OCI-LY7 (cell line): ENCODE results near the gene CSH1. TPM values are rescaled to one million over a fixed set of nuclear protein-coding genes. Genes with fewer than 3 reads are reported as not detected.

ENCODE experiments used
- BruUV-seq: library from RNA; stranded (reverse); fragments of 400-500 nt; replicated peaks from 2 replicates; lab custom pipeline; 2021; lab: Mats Ljungman, UMichigan
- CTCF ChIA-PET: fragments of 300-600 bp; sonication (Branson Sonifier 250); formaldehyde crosslinking; loops from one replicate; lab custom pipeline; 2022; ENCODE audit warnings: antibody characterized with exemption; ENCODE audit not compliant: unreplicated experiment; lab: Charles Lee
- POLR2A ChIA-PET: fragments of 300-600 bp; sonication (Branson Sonifier 250); formaldehyde crosslinking; loops from one replicate; lab custom pipeline; 2022; ENCODE audit warnings: antibody characterized with exemption; lab: Charles Lee
- DNase-seq: peaks from one replicate; pipeline ENCODE4 v3.0.0-alpha.2; 2015; ENCODE audit warnings: low spot score
- H2AFZ ChIP-seq: fragments of 200-600 bp; sonication (generic), shearing (Covaris generic); 2 replicates; pipeline ENCODE4 v1.6.1; 2014; ENCODE audit warnings: mild to moderate bottlenecking, antibody characterized with exemption, low read length, moderate library complexity
- H3K27ac ChIP-seq: fragments of 200-600 bp; sonication (generic); 2 replicates; pipeline ENCODE4 v1.5.1; 2014; ENCODE audit warnings: mixed run types, low read depth, mild to moderate bottlenecking, moderate library complexity, low read length, inconsistent platforms; ENCODE audit not compliant: poor library complexity, severe bottlenecking
- H3K36me3 ChIP-seq: fragments of 200-600 bp; sonication (generic); 2 replicates; pipeline ENCODE4 v1.6.1; 2014; ENCODE audit warnings: mild to moderate bottlenecking, antibody characterized with exemption, low read length, moderate library complexity, mixed read lengths; ENCODE audit not compliant: insufficient read depth
- H3K4me1 ChIP-seq: fragments of 200-600 bp; sonication (generic); 2 replicates; pipeline ENCODE4 v1.5.1; 2014; ENCODE audit warnings: mild to moderate bottlenecking, low read length; ENCODE audit not compliant: insufficient read depth, poor library complexity, severe bottlenecking
- H3K4me2 ChIP-seq: fragments of 200-600 bp; sonication (generic); 2 replicates; pipeline ENCODE4 v1.6.1; 2014; ENCODE audit warnings: mild to moderate bottlenecking, low read length
- H3K4me3 ChIP-seq: fragments of 200-600 bp; sonication (generic); 2 replicates; pipeline ENCODE4 v1.5.1; 2014; ENCODE audit warnings: mild to moderate bottlenecking, low read depth, low read length; ENCODE audit not compliant: poor library complexity, severe bottlenecking
- H3K79me2 ChIP-seq: fragments of 200-600 bp; sonication (generic); 2 replicates; pipeline ENCODE4 v1.6.1; 2016; ENCODE audit warnings: low read depth, mild to moderate bottlenecking, low read length, moderate library complexity, mixed read lengths; ENCODE audit not compliant: insufficient read depth
- H3K9me2 ChIP-seq: fragments of 200-600 bp; sonication (generic); 2 replicates; pipeline ENCODE4 v1.6.1; 2016; ENCODE audit warnings: mild to moderate bottlenecking, low read length, mixed read lengths; ENCODE audit not compliant: insufficient read depth
- H3K9me3 ChIP-seq: fragments of 200-600 bp; sonication (generic); 2 replicates; pipeline ENCODE4 v1.6.1; 2014; ENCODE audit warnings: mild to moderate bottlenecking, mixed run types, low read length, mixed read lengths
- H4K20me1 ChIP-seq: fragments of 200-600 bp; sonication (generic); 2 replicates; pipeline ENCODE4 v1.6.1; 2014; ENCODE audit warnings: mild to moderate bottlenecking, antibody characterized with exemption, low read length, moderate library complexity, mixed read lengths; ENCODE audit not compliant: insufficient read depth
- CTCF ChIP-seq: fragments of 200-600 bp; sonication (generic); conservative IDR thresholded peaks from 2 replicates; pipeline ENCODE4 v1.5.1; 2014; ENCODE audit warnings: mild to moderate bottlenecking, antibody characterized with exemption, low read length, moderate library complexity, mixed read lengths
- EZH2phosphoT487 ChIP-seq: fragments of 200-600 bp; sonication (generic); IDR thresholded peaks from 2 replicates; pipeline ENCODE4 v1.6.1; 2018; ENCODE audit warnings: low read depth, borderline replicate concordance, mild to moderate bottlenecking, mixed run types, antibody characterized with exemption, low read length, moderate library complexity, mixed read lengths
- intact Hi-C: fragments of 100-400 bp; cut with micrococcal nuclease; formaldehyde crosslinking; loops from one replicate; pipeline ENCODE4 v1.10.0; 2022; ENCODE audit not compliant: unreplicated experiment
- total RNA-seq, 2 experiments: library from RNA; depleted of rRNA in 1 of 2; stranded (reverse); fragments of >200 nt in 1 of 2; shearing (Covaris generic) in 1 of 2; gene quantifications; 2 replicates each; pipeline ENCODE4 v1.2.3, GENCODE V29; 2014 to 2022

Gene CSH1
- total RNA-seq, 2 experiments from 2014 or later, result not detected

- peak; percentile 58; the same call in 1 of the 2 replicates for TF ChIP-seq CTCF
- no peak for TF ChIP-seq EZH2phosphoT487
- Histone ChIP-seq H3K9me2 (no peaks in the 10 kb centered on the region), H3K9me3 (no peaks in the 10 kb centered on the region), H3K4me3 (peak overlapping the region; percentile 98), H4K20me1 (peaks cover 17% of the 10 kb centered on the region), H2AFZ (no peak overlapping the region), H3K4me2 (peak overlapping the region; percentile 95), H3K27ac (peak overlapping the region; percentile 99), H3K4me1 (peaks cover 73% of the 10 kb centered on the region), H3K36me3 (peaks cover 44% of the 10 kb centered on the region), H3K79me2 (peaks cover 50% of the 10 kb centered on the region)
- ChIA-PET POLR2A (interaction anchor here (1.0 to 2.4 kb wide), 6 partner anchors 10 to 573 kb away, joined by 4 to 19 read pairs (median 8); partner anchors contain the start of genes DDX5 and ICAM2), CTCF (interaction anchor here (3.3 kb wide), 1 partner anchor 14 kb away, joined by 21 read pairs; no protein-coding TSS in a partner anchor)
- peak; percentile 56 for DNase-seq
- intact Hi-C loops, result loop anchor here (1.0 to 5.0 kb wide), 3 partner anchors 14 to 235 kb away; partner anchors contain the start of gene ICAM2
- TSS peak; percentile 90 for BruUV-seq
Measured at GRCh38 chr17:63932721-63933120, 36.3 kb upstream of the CSH1 start.

DNA sequence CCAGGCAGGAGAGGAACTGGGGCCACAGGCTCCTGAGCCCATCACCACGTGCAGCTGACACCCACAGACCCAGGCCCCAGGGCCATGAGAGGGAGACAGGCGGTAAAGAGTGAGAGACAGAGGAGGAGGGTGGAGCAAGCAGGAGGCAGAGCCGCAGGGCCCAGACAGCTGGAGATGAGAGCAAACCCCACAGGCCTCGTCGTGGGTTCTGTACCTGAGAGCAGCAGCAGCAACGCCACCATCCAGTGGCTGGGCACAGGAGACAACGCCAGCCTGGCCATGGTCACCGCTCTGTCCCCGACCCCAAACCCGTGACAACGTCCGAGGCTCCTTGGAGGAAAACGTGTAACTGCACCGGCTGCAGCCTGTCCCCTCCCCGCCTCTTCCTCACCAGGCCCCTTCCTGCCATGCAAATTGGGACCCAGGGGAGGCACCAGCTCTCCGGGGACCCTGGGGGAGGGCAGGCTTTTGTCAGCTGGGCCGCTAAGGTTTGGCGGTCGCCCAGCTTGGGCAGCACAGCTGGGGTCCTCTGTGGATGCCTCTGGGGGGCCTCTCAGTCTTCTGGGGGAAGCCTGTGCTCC lies 35.7 kb upstream of the CSH1 start, which contains the start of gene CD79B:
Gene CD79B (minus strand): TSS at position 351 of the 581 bp plus-strand sequence. CDS start 70 bp downstream, at position 281.
- peaks cover 46% of the 10 kb centered on the region for H3K36me3 ChIP-seq
- peak within 1 kb of the TSS; percentile 98 for H3K4me3 ChIP-seq
- no TSS peak for BruUV-seq
- no peaks in the 10 kb centered on the region for H3K9me3 ChIP-seq
- H3K79me2 ChIP-seq, result peaks cover 50% of the 10 kb centered on the region
- CTCF ChIA-PET, result interaction anchor here (0.6 to 3.3 kb wide), 2 partner anchors 13 to 14 kb away, joined by 3 to 21 read pairs; partner anchors contain the start of gene GH1
- peaks cover 73% of the 10 kb centered on the region for H3K4me1 ChIP-seq
- peak; percentile 93 for DNase-seq
- peak within 1 kb of the TSS; percentile 95 for H3K4me2 ChIP-seq
- intact Hi-C loops, result loop anchor here (1.0 to 5.0 kb wide), 3 partner anchors 14 to 235 kb away; partner anchors contain the start of gene ICAM2
- peak within 1 kb of the TSS; percentile 99 for H3K27ac ChIP-seq
- H2AFZ ChIP-seq, result no peak within 1 kb of the TSS
- no peaks in the 10 kb centered on the region for H3K9me2 ChIP-seq
- POLR2A ChIA-PET, result interaction anchor here (1.0 to 2.4 kb wide), 7 partner anchors 10 to 142 kb away, joined by 4 to 19 read pairs (median 5); partner anchors contain the start of gene ICAM2
- H4K20me1 ChIP-seq, result peaks cover 17% of the 10 kb centered on the region
- TF ChIP-seq CTCF (no peak), EZH2phosphoT487 (no peak)
